ENCODE data around the gene NFATC4.

GRCh38 chr14:24324024-24324423, 44.0 kb upstream of the NFATC4 start:
- TF ChIP-seq SMC3 (conservative IDR thresholded peaks at IDR 0.05; ENCODE audit: poor library complexity): no peak
- TF ChIP-seq TAF1 (IDR thresholded peaks at IDR 0.05; ENCODE audit: low read depth): no peak
- TF ChIP-seq, protein P1, sequence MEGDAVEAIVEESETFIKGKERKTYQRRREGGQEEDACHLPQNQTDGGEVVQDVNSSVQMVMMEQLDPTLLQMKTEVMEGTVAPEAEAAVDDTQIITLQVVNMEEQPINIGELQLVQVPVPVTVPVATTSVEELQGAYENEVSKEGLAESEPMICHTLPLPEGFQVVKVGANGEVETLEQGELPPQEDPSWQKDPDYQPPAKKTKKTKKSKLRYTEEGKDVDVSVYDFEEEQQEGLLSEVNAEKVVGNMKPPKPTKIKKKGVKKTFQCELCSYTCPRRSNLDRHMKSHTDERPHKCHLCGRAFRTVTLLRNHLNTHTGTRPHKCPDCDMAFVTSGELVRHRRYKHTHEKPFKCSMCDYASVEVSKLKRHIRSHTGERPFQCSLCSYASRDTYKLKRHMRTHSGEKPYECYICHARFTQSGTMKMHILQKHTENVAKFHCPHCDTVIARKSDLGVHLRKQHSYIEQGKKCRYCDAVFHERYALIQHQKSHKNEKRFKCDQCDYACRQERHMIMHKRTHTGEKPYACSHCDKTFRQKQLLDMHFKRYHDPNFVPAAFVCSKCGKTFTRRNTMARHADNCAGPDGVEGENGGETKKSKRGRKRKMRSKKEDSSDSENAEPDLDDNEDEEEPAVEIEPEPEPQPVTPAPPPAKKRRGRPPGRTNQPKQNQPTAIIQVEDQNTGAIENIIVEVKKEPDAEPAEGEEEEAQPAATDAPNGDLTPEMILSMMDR (IDR thresholded peaks at IDR 0.05; ENCODE audit: poor library complexity, severe bottlenecking): no peak

Measured in neural cell (in vitro differentiated cells).